DND-41 (cell line): ENCODE measurements around the gene MARCHF10.

ENCODE experiments used
- EZH2 ChIP-seq: IDR thresholded peaks from 3 replicates; pipeline ENCODE4 v1.6.1; 2012; ENCODE audit warnings: borderline replicate concordance, low read depth, mild to moderate bottlenecking, moderate library complexity, low read length, inconsistent platforms; ENCODE audit not compliant: severe bottlenecking
- TF ChIP-seq, protein P1 (sequence below): IDR thresholded peaks from 2 replicates; pipeline ENCODE4 v1.5.1; 2012; ENCODE audit warnings: borderline replicate concordance, low read length, moderate library complexity, mild to moderate bottlenecking; ENCODE audit not compliant: poor library complexity, severe bottlenecking; ENCODE audit errors: extremely low read depth

DNA sequence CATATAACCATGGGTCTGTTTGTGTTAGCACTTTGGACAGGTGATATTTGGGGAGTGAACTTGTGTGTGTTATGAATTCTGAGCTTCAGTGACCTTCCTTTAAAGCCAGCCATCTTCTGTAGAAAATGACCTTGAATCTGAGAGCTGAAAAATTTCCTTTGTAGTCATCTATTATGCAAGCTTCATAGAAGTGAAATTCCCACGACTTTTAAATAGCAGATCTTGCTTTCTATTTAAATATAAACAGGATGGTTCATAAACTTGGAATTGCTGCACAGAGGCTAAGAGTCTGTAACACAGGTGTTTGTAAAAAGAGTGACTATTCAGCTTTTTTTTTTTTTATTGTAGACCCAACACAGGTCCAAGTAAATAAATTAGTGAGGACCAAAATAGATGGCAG is 85.5 kb downstream of the MARCHF10 start:
- no peak for TF ChIP-seq EZH2
- TF ChIP-seq, protein P1, sequence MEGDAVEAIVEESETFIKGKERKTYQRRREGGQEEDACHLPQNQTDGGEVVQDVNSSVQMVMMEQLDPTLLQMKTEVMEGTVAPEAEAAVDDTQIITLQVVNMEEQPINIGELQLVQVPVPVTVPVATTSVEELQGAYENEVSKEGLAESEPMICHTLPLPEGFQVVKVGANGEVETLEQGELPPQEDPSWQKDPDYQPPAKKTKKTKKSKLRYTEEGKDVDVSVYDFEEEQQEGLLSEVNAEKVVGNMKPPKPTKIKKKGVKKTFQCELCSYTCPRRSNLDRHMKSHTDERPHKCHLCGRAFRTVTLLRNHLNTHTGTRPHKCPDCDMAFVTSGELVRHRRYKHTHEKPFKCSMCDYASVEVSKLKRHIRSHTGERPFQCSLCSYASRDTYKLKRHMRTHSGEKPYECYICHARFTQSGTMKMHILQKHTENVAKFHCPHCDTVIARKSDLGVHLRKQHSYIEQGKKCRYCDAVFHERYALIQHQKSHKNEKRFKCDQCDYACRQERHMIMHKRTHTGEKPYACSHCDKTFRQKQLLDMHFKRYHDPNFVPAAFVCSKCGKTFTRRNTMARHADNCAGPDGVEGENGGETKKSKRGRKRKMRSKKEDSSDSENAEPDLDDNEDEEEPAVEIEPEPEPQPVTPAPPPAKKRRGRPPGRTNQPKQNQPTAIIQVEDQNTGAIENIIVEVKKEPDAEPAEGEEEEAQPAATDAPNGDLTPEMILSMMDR: no peak
